Measurements from ENCODE around the gene CLIP4.

CLIP4 gene

GRCh38 chr2:29165362-29166241 lies 50.4 kb downstream of the CLIP4 start:
- DNase-seq (ENCODE audit: low read depth): no peak

DNA sequence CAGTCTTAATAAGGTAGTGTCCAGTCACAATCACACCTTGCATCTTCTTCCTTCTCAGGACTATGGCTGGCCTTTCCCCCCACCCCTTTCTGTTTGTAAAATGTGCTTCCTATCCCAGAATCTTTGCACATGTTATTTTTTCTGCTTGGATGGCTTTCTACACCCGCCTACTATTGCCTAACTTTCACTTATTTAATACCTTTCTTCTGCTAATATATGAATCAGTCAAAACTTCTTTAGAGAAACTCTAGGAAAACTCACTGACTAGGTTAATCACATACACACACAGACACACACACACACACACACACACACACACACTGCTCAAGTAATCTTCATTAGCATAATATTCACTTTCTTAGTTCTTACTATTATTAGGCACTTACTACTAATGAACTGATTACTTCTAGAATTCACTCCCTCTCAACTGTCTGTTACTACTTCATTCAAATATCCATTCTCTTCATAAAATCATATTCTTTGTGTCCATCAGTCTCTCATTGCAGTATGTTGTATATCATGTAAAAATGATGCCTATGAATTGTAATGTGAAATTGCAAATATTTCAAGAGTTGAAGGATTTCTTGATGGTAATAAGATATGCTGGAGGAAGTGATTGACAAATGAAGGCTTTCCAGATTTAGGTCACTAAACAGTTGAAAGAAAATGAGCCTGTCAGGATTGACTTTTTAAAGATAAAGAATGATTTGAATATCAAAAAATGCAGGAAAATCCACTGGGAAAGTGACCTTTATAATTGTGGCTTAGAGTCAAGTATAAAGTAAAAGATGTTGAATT lies 51.2 kb downstream of the CLIP4 start:
- no peak overlapping the region for H3K4me3 ChIP-seq (ENCODE audit: low read length)
- no peak for TF ChIP-seq CTCF (conservative IDR thresholded peaks at IDR 0.05; ENCODE audit: low read depth, low read length)
- no peak for DNase-seq (ENCODE audit: low read depth)

More at GRCh38 chr2:29165362-29166241, 50.4 kb downstream of the CLIP4 start:
- TF ChIP-seq CTCF (conservative IDR thresholded peaks at IDR 0.05; ENCODE audit: low read depth, low read length): no peak
- H3K4me3 ChIP-seq (ENCODE audit: low read length): no peak overlapping the region

DNA sequence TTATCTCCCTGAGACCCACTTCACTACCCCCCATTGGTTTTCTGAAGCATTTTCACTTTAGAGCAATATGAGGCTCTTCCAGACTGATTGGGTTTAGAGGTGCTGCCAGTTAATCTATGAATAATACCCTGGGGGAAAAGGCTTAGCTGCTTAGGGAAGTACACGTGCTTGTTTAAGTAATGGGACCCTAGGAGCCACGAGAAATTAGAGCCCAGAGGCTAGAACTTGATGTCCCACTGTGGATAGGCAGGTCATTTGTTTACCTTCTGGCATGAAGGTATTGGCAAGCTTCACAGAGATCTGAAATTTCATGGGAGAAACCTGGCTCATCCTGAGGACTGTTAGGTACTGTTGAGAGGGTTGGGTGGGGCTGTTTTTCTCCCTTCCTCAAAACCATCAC lies 59.7 kb downstream of the CLIP4 start:
- TF ChIP-seq CTCF (conservative IDR thresholded peaks at IDR 0.05; ENCODE audit: low read depth, low read length): no peak
- no peak overlapping the region for H3K4me3 ChIP-seq (ENCODE audit: low read length)
- DNase-seq (ENCODE audit: low read depth): no peak

DNA sequence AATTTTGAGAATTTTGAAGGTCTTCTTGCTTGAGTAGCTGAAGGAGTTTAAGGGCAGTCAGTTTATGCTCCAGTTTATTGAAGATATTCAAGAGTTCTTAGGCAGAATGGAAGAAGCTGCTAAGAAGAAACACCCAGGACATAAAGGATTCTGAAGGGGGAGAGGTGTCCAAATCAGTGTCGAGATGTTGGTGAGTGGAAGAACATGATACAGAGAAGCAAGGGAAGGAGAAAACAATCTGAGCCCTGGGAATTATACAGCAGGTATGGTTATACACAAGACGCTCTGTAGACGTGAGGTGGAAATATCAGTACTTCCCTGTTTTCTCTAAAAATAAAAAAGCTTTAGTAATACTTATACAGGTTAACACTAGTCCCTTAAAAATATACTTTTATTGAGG lies 60.1 kb downstream of the CLIP4 start:
- no peak overlapping the region for H3K4me3 ChIP-seq (ENCODE audit: low read length)
- DNase-seq (ENCODE audit: low read depth): no peak
- no peak for TF ChIP-seq CTCF (conservative IDR thresholded peaks at IDR 0.05; ENCODE audit: low read depth, low read length)

DNA sequence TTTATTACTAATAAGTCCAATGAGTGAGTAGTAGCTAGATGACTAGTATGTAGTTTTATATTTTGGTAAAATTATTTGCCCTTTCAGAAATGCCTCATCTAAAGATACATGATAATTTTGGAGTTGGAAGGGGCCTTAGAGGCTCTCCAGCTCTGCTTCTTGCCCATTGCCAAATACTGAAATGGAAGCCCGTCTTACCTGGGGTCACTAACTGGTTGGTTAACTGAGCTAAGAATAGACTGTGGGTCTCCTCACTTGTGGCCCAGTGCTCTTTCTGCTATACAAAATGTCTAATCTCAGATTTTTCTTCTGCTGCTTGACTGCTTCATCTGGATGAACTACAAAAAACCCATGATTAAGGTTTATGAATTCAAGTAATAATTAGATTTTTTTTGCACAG lies 67.1 kb downstream of the CLIP4 start:
- DNase-seq (ENCODE audit: low read depth): no peak
- no peak for TF ChIP-seq CTCF (conservative IDR thresholded peaks at IDR 0.05; ENCODE audit: low read depth, low read length)
- H3K4me3 ChIP-seq (ENCODE audit: low read length): no peak overlapping the region

GRCh38 chr2:29182920-29183319 lies 67.7 kb downstream of the CLIP4 start:
- no peak for TF ChIP-seq CTCF (conservative IDR thresholded peaks at IDR 0.05; ENCODE audit: low read depth, low read length)
- no peak for DNase-seq (ENCODE audit: low read depth)
- no peak overlapping the region for H3K4me3 ChIP-seq (ENCODE audit: low read length)
